IMR-90 (cell line): ENCODE data around the gene DCAF5. TPM values are rescaled to one million over a fixed set of nuclear protein-coding genes. Genes with fewer than 3 reads are reported as not detected.

ENCODE experiments used
- ATAC-seq: fragments of 200-7000 bp; cut with Tn5 transposase; 2 replicates; pipeline ENCODE4 v1.9.1; 2020; ENCODE audit warnings: low read depth, mild to moderate bottlenecking, moderate library complexity
- BruUV-seq: library from RNA; stranded (reverse); fragments of 400-500 nt; replicated peaks from 2 replicates; lab custom pipeline; 2021; lab: Mats Ljungman, UMichigan
- CTCF ChIA-PET: fragments of 300-600 bp; formaldehyde crosslinking; extraction: SDS; loops from one replicate; lab custom pipeline; 2021; ENCODE audit warnings: antibody characterized with exemption; lab: Yijun Ruan, JAX
- POLR2A ChIA-PET: fragments of 300-600 bp; sonication (Branson Sonifier 250); formaldehyde crosslinking; loops from one replicate; lab custom pipeline; 2022; ENCODE audit warnings: antibody characterized with exemption; ENCODE audit not compliant: unreplicated experiment; lab: Charles Lee
- DNase-seq: peaks from one replicate; pipeline ENCODE4 v3.0.0; 2013
- H2AFZ ChIP-seq: replicated peaks from 2 replicates; pipeline ENCODE3; 2013; ENCODE audit warnings: low read length, mild to moderate bottlenecking; ENCODE audit not compliant: poor library complexity
- H2AK5ac ChIP-seq: 2 replicates; pipeline ENCODE4 v1.6.1; 2013; ENCODE audit warnings: low read depth, low read length, inconsistent platforms
- H2AK9ac ChIP-seq: replicated peaks from 2 replicates; pipeline ENCODE3; 2013; ENCODE audit warnings: mild to moderate bottlenecking, low read depth, low read length, moderate library complexity; ENCODE audit not compliant: poor library complexity
- H2BK120ac ChIP-seq: 2 replicates; pipeline ENCODE4 v1.6.1; 2013; ENCODE audit warnings: low read depth, low read length, inconsistent platforms
- H2BK15ac ChIP-seq: 3 replicates; pipeline ENCODE4 v1.6.1; 2013; ENCODE audit warnings: low read depth, low read length, inconsistent platforms
- H2BK20ac ChIP-seq: 2 replicates; pipeline ENCODE4 v1.6.1; 2013; ENCODE audit warnings: low read depth, mild to moderate bottlenecking, inconsistent platforms, low read length, moderate library complexity
- H2BK5ac ChIP-seq: 2 replicates; pipeline ENCODE4 v1.6.1; 2013; ENCODE audit warnings: mild to moderate bottlenecking, low read depth, low read length, inconsistent platforms; ENCODE audit not compliant: poor library complexity, severe bottlenecking
- H3K14ac ChIP-seq: replicated peaks from 2 replicates; pipeline ENCODE4 v1.6.1; 2013; ENCODE audit warnings: low read depth, low read length, inconsistent platforms
- H3K18ac ChIP-seq: 2 replicates; pipeline ENCODE4 v1.6.1; 2013; ENCODE audit warnings: low read depth, low read length, control low read depth
- H3K23ac ChIP-seq: 2 replicates; pipeline ENCODE4 v1.6.1; 2013; ENCODE audit warnings: low read depth, low read length, inconsistent platforms
- H3K27ac ChIP-seq: 2 replicates; pipeline ENCODE4 v1.5.1; 2013; ENCODE audit warnings: mild to moderate bottlenecking, control low read depth, low read length; ENCODE audit not compliant: insufficient read depth
- H3K27me3 ChIP-seq: 2 replicates; pipeline ENCODE4 v1.6.1; 2013; ENCODE audit warnings: low read length; ENCODE audit not compliant: control insufficient read depth, insufficient read depth
- H3K36me3 ChIP-seq: 2 replicates; pipeline ENCODE4 v1.6.1; 2013; ENCODE audit warnings: low read length, mixed read lengths; ENCODE audit not compliant: control insufficient read depth, insufficient read depth
- H3K4ac ChIP-seq: 2 replicates; pipeline ENCODE4 v1.6.1; 2013; ENCODE audit warnings: low read depth, low read length, inconsistent platforms
- H3K4me1 ChIP-seq: 2 replicates; pipeline ENCODE4 v1.6.1; 2013; ENCODE audit warnings: low read length, mixed read lengths; ENCODE audit not compliant: control insufficient read depth, insufficient read depth
- H3K4me2 ChIP-seq: 2 replicates; pipeline ENCODE4 v1.6.1; 2013; ENCODE audit warnings: low read depth, mild to moderate bottlenecking, control low read depth, low read length, moderate library complexity
- H3K4me3 ChIP-seq: 2 replicates; pipeline ENCODE4 v1.5.1; 2013; ENCODE audit warnings: low read depth, mild to moderate bottlenecking, control low read depth, low read length, moderate library complexity; ENCODE audit not compliant: insufficient read depth
- H3K56ac ChIP-seq: 2 replicates; pipeline ENCODE4 v1.6.1; 2013; ENCODE audit warnings: low read length, inconsistent platforms; ENCODE audit not compliant: insufficient read depth; ENCODE audit errors: extremely low read depth
- H3K79me1 ChIP-seq, 2 experiments: 2 replicates each; pipeline ENCODE4 v1.6.1; 2013; ENCODE audit warnings: low read length in 2 of 2, inconsistent platforms in 1 of 2, low read depth in 1 of 2
- H3K9ac ChIP-seq: 2 replicates; pipeline ENCODE4 v1.6.1; 2013; ENCODE audit warnings: low read depth, low read length, control low read depth
- H3K9me1 ChIP-seq: 2 replicates; pipeline ENCODE4 v1.6.1; 2013; ENCODE audit warnings: low read length, inconsistent platforms; ENCODE audit not compliant: insufficient read depth
- H3K9me3 ChIP-seq: 2 replicates; pipeline ENCODE4 v1.6.1; 2013; ENCODE audit warnings: low read length; ENCODE audit not compliant: control insufficient read depth, insufficient read depth
- H4K20me1 ChIP-seq: 2 replicates; pipeline ENCODE4 v1.6.1; 2013; ENCODE audit warnings: low read length, inconsistent platforms; ENCODE audit not compliant: insufficient read depth
- H4K5ac ChIP-seq: 2 replicates; pipeline ENCODE4 v1.6.1; 2013; ENCODE audit warnings: mild to moderate bottlenecking, low read depth, low read length, control low read depth
- H4K8ac ChIP-seq, 2 experiments: 2 replicates each; pipeline ENCODE4 v1.6.1; 2013; ENCODE audit warnings: low read depth in 2 of 2, low read length in 2 of 2, control low read depth in 1 of 2, inconsistent platforms in 1 of 2
- H4K91ac ChIP-seq: 2 replicates; pipeline ENCODE4 v1.6.1; 2013; ENCODE audit warnings: low read depth, low read length, inconsistent platforms; ENCODE audit not compliant: insufficient read depth
- MAFK ChIP-seq: IDR thresholded peaks from 2 replicates; pipeline ENCODE4 v1.6.1; 2012; ENCODE audit warnings: low read depth, low read length, improper control_type of control experiment
- MXI1 ChIP-seq: IDR thresholded peaks from 2 replicates; pipeline ENCODE4 v1.6.1; 2012; ENCODE audit warnings: low read depth, mild to moderate bottlenecking, low read length, moderate library complexity, borderline replicate concordance
- RAD21 ChIP-seq: IDR thresholded peaks from 2 replicates; pipeline ENCODE4 v1.6.1; 2012; ENCODE audit warnings: low read length, improper control_type of control experiment
- SMC3 ChIP-seq: fragments of 150-350 bp; IDR thresholded peaks from 2 replicates; pipeline ENCODE4 v1.6.1; 2016; ENCODE audit warnings: low read depth, mild to moderate bottlenecking, antibody characterized with exemption, low read length, moderate library complexity
- WGBS, 2 experiments: methylation state at CpG; one replicate each; pipeline versions ENCODE4 v1.1.5 to v1.1.7; 2013; ENCODE audit warnings: missing lambda C conversion rate in 2 of 2; ENCODE audit not compliant: insufficient read length in 1 of 2; ENCODE audit errors: extremely low coverage in 2 of 2; 5-methylcytosine and 5-hydroxymethylcytosine counted together
- dilution Hi-C: fragments of 300-500 bp; cut with HindIII; formaldehyde crosslinking; loops from one replicate; pipeline ENCODE4 v1.14.3; 2018; ENCODE audit warnings: low sequenced_read_pairs; ENCODE audit not compliant: unreplicated experiment
- in situ Hi-C: fragments of 300-500 bp; cut with MboI; formaldehyde crosslinking; loops from 3 replicates; pipeline ENCODE4 v1.14.3; 2019; ENCODE audit warnings: low sequenced_read_pairs, inconsistent platforms, mixed read lengths
- intact Hi-C: fragments of 100-400 bp; cut with micrococcal nuclease; formaldehyde crosslinking; loops from 2 replicates; pipeline ENCODE4 v1.10.0; 2022
- polyA plus RNA-seq, 3 experiments: library from polyadenylated mRNA; depleted of rRNA; stranded (reverse); fragments of >200 nt; gene quantifications; 2 replicates each; pipeline ENCODE4 v1.2.3, GENCODE V29; 2012; ENCODE audit warnings: low replicate concordance in 1 of 3
- total RNA-seq: library from RNA; depleted of rRNA; stranded (reverse); fragments of >200 nt; gene quantifications from 2 replicates; pipeline ENCODE4 v1.2.3, GENCODE V29; 2012
- TF ChIP-seq, protein P1 (sequence below): conservative IDR thresholded peaks from 2 replicates; pipeline ENCODE4 v1.5.1; 2012; ENCODE audit warnings: mild to moderate bottlenecking, low read depth, low read length, improper control_type of control experiment
- TF ChIP-seq, protein P2 (sequence below): fragments of 150-350 bp; IDR thresholded peaks from 2 replicates; pipeline ENCODE4 v1.6.1; 2017; ENCODE audit warnings: mild to moderate bottlenecking, antibody characterized with exemption, low read length, low read depth

DCAF5 gene
- total and polyA plus RNA-seq, 2 of the 4 experiments (the other 2 are of a cell fraction): 17.6 to 30.4 TPM

- in situ Hi-C loops: no loop called here
- Histone ChIP-seq H2AK9ac (no peak overlapping the region), H3K56ac (no peak overlapping the region), H3K4me1 (peaks cover 20% of the 10 kb centered on the region), H2AFZ (no peak overlapping the region), H4K5ac (no peak overlapping the region), H3K14ac (no peak overlapping the region), H4K91ac (no peak overlapping the region), H2BK20ac (no peak overlapping the region), H3K27ac (no peak overlapping the region), H3K4me3 (no peak overlapping the region), H3K4ac (no peak overlapping the region), H4K20me1 (peaks cover 9% of the 10 kb centered on the region; the same call in 1 of the 2 replicates), H3K79me1 (peaks cover 32 to 75% of the 10 kb centered on the region in 2 experiments), H2BK120ac (no peak overlapping the region), H3K27me3 (no peaks in the 10 kb centered on the region), H3K23ac (no peak overlapping the region), H3K9me3 (no peaks in the 10 kb centered on the region), H3K9me1 (peaks cover 15% of the 10 kb centered on the region; the same call in 1 of the 2 replicates), H2AK5ac (no peak overlapping the region), H2BK5ac (no peak overlapping the region), H2BK15ac (no peak overlapping the region), H4K8ac (no peak overlapping the region), H3K4me2 (no peak overlapping the region), H3K36me3 (peaks cover 24% of the 10 kb centered on the region), H3K18ac (no peak overlapping the region), H3K9ac (no peak overlapping the region)
- 0 out of 2 replicates have a peak, but pooled peaks have one; percentile 19 for ATAC-seq
- no TSS peak for BruUV-seq
- dilution Hi-C loops: no loop called here
- ChIA-PET CTCF (interaction anchor here (0.6 to 1.5 kb wide), 10 partner anchors 9 to 188 kb away, joined by 3 to 4 read pairs (median 3); no protein-coding TSS in a partner anchor), POLR2A (no interaction called here)
- peak; percentile 55 for DNase-seq
- intact Hi-C loops: loop anchor here (10.0 kb wide), 1 partner anchor 45 kb away; no protein-coding TSS in a partner anchor
- TF ChIP-seq MAFK: no peak
- peak; percentile 76 for TF ChIP-seq SMC3
- TF ChIP-seq MXI1: no peak
- TF ChIP-seq, protein P1, sequence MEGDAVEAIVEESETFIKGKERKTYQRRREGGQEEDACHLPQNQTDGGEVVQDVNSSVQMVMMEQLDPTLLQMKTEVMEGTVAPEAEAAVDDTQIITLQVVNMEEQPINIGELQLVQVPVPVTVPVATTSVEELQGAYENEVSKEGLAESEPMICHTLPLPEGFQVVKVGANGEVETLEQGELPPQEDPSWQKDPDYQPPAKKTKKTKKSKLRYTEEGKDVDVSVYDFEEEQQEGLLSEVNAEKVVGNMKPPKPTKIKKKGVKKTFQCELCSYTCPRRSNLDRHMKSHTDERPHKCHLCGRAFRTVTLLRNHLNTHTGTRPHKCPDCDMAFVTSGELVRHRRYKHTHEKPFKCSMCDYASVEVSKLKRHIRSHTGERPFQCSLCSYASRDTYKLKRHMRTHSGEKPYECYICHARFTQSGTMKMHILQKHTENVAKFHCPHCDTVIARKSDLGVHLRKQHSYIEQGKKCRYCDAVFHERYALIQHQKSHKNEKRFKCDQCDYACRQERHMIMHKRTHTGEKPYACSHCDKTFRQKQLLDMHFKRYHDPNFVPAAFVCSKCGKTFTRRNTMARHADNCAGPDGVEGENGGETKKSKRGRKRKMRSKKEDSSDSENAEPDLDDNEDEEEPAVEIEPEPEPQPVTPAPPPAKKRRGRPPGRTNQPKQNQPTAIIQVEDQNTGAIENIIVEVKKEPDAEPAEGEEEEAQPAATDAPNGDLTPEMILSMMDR: peak; percentile 65
- TF ChIP-seq, protein P2, sequence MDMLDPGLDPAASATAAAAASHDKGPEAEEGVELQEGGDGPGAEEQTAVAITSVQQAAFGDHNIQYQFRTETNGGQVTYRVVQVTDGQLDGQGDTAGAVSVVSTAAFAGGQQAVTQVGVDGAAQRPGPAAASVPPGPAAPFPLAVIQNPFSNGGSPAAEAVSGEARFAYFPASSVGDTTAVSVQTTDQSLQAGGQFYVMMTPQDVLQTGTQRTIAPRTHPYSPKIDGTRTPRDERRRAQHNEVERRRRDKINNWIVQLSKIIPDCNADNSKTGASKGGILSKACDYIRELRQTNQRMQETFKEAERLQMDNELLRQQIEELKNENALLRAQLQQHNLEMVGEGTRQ: no peak
- TF ChIP-seq RAD21: peak; percentile 75
- WGBS, 2 experiments: 29% methylated on average over 2 of the region's 4 CpGs; no CpG with 5 or more reads in 1 of the 2 experiments
These were observed 62.6 kb downstream of the DCAF5 start for GRCh38 chr14:69090187-69090789.
